PC-9 (cell line): ENCODE measurements around the gene FAM53A. TPM values are rescaled to one million over a fixed set of nuclear protein-coding genes. Genes with fewer than 3 reads are reported as not detected.

Experiments used
- BruUV-seq: library from RNA; stranded (reverse); fragments of 400-500 nt; replicated peaks from 2 replicates; lab custom pipeline; 2021; lab: Mats Ljungman, UMichigan
- CTCF ChIA-PET: fragments of 300-600 bp; sonication (Branson Sonifier 250); formaldehyde crosslinking; loops from one replicate; lab custom pipeline; 2022; ENCODE audit warnings: antibody characterized with exemption; lab: Charles Lee
- POLR2A ChIA-PET: fragments of 300-600 bp; sonication (Branson Sonifier 250); formaldehyde crosslinking; loops from one replicate; lab custom pipeline; 2022; ENCODE audit warnings: antibody characterized with exemption; ENCODE audit not compliant: unreplicated experiment; lab: Charles Lee
- DNase-seq, 2 experiments: peaks; one replicate each; pipeline versions ENCODE4 v3.0.0 to v3.0.0-alpha.2; 2015 to 2022; ENCODE audit warnings: mixed read lengths in 1 of 2
- H2AFZ ChIP-seq: fragments of 200-600 bp; sonication (generic); 2 replicates; pipeline ENCODE4 v1.8.1; 2017; ENCODE audit warnings: antibody characterized with exemption
- H3F3A ChIP-seq: fragments of 200-600 bp; sonication (generic); 2 replicates; pipeline ENCODE4 v1.8.1; 2017; ENCODE audit warnings: antibody characterized with exemption, mild to moderate bottlenecking, low read depth; ENCODE audit not compliant: insufficient read depth
- H3K27ac ChIP-seq: fragments of 200-600 bp; sonication (generic); 2 replicates; pipeline ENCODE4 v1.6.1; 2016; ENCODE audit warnings: mixed run types
- H3K27me3 ChIP-seq: fragments of 200-600 bp; sonication (generic); 2 replicates; pipeline ENCODE4 v1.6.1; 2016; ENCODE audit warnings: low read depth, mixed run types; ENCODE audit not compliant: insufficient read depth
- H3K36me3 ChIP-seq: fragments of 200-600 bp; sonication (generic); 2 replicates; pipeline ENCODE4 v1.6.1; 2016; ENCODE audit warnings: low read depth, mixed run types
- H3K4me1 ChIP-seq: fragments of 200-600 bp; sonication (generic); replicated peaks from 2 replicates; pipeline ENCODE4 v1.6.1; 2016; ENCODE audit warnings: mixed run types; ENCODE audit not compliant: insufficient read depth
- H3K4me2 ChIP-seq: fragments of 200-600 bp; sonication (generic); 2 replicates; pipeline ENCODE4 v1.6.1; 2017; ENCODE audit warnings: mixed run types
- H3K4me3 ChIP-seq: fragments of 200-600 bp; sonication (generic); 2 replicates; pipeline ENCODE4 v1.6.1; 2016; ENCODE audit warnings: mixed run types
- H3K79me2 ChIP-seq: fragments of 200-600 bp; sonication (generic); 2 replicates; pipeline ENCODE4 v1.6.1; 2017; ENCODE audit warnings: low read depth, mixed run types
- H3K9me2 ChIP-seq: fragments of 200-600 bp; sonication (generic); 2 replicates; pipeline ENCODE4 v1.8.1; 2017; ENCODE audit warnings: mild to moderate bottlenecking; ENCODE audit not compliant: insufficient read depth
- H3K9me3 ChIP-seq: fragments of 200-600 bp; sonication (generic); 2 replicates; pipeline ENCODE4 v1.8.1; 2016; ENCODE audit warnings: low read depth; ENCODE audit not compliant: insufficient read depth
- H4K20me1 ChIP-seq: fragments of 200-600 bp; sonication (generic); 2 replicates; pipeline ENCODE4 v1.8.1; 2017; ENCODE audit not compliant: insufficient read depth
- CTCF ChIP-seq: fragments of 200-600 bp; sonication (generic); conservative IDR thresholded peaks from 2 replicates; pipeline ENCODE4 v1.6.1; 2017; ENCODE audit warnings: mixed run types, antibody characterized with exemption, mild to moderate bottlenecking, moderate library complexity
- EZH2 ChIP-seq: fragments of 200-600 bp; sonication (generic); IDR thresholded peaks from 2 replicates; pipeline ENCODE4 v1.8.0; 2017; ENCODE audit warnings: antibody characterized with exemption, low read depth
- intact Hi-C: fragments of 100-400 bp; cut with micrococcal nuclease; formaldehyde crosslinking; loops from one replicate; pipeline ENCODE4 v1.10.0; 2022; ENCODE audit not compliant: unreplicated experiment
- total RNA-seq: library from RNA; stranded (reverse); gene quantifications from 2 replicates; pipeline ENCODE4 v1.2.3, GENCODE V29; 2021

Gene FAM53A
- total RNA-seq, 1 experiment from 2014 or later: 4.0 TPM

DNA sequence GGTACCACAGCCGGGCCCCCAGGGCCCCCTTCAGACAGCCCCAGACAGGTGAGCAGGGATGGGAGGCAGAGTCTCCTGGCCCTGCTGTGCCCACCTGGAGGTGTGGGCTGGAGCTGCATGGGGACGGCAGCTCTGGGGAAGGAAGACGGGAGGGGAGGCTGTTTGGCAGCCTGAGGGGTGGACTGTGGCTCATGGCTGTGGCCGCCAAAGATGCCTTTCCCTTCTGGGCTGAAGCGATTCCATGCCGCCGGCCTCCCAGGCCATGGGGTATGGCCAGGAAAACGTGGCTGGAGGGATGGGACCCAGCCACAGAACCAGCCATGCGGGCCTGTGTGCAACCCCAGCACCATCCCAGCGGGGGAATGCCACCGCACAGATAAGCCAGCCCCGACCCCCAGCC, 65.7 kb downstream of the FAM53A start:
- Histone ChIP-seq H3K9me3 (no peaks in the 10 kb centered on the region), H3K27me3 (peaks cover 51% of the 10 kb centered on the region), H3K9me2 (no peaks in the 10 kb centered on the region), H2AFZ (no peak overlapping the region), H3K4me2 (no peak overlapping the region), H3K79me2 (no peaks in the 10 kb centered on the region), H3K4me1 (no peaks in the 10 kb centered on the region), H3K27ac (no peak overlapping the region), H4K20me1 (no peaks in the 10 kb centered on the region; the same call in none of the 2 replicates), H3K36me3 (no peaks in the 10 kb centered on the region), H3F3A (no peaks in the 10 kb centered on the region), H3K4me3 (no peak overlapping the region)
- ChIA-PET CTCF (no interaction called here), POLR2A (no interaction called here)
- no TSS peak for BruUV-seq
- DNase-seq: no peak
- intact Hi-C loops: no loop called here
- TF ChIP-seq EZH2 (no peak), CTCF (no peak)

DNA sequence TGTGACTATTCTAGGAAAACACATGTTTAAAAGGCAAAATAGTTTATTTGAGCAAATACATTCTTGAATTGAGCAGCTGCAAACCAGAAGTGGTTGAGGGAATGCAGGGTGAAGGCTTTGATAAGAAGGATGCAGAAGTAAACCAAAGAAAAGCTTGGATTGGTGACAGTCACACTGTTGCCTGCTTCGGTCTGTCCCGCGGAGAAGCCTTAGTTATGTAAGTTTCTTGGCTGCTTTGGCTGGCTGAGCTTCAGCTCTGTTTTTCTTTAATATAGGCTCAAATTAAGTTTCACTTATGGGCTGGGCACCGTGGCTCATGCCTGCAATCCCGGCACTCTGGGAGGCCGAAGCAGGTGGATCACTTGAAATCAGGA, 67.6 kb downstream of the FAM53A start:
- no peak for DNase-seq
- Histone ChIP-seq H3K9me2 (no peaks in the 10 kb centered on the region), H3K4me3 (no peak overlapping the region), H2AFZ (no peak overlapping the region), H3F3A (no peaks in the 10 kb centered on the region), H3K36me3 (no peaks in the 10 kb centered on the region), H3K4me2 (no peak overlapping the region), H3K4me1 (no peaks in the 10 kb centered on the region), H3K27me3 (peaks cover 37% of the 10 kb centered on the region), H3K79me2 (no peaks in the 10 kb centered on the region), H4K20me1 (no peaks in the 10 kb centered on the region; the same call in none of the 2 replicates), H3K9me3 (no peaks in the 10 kb centered on the region), H3K27ac (no peak overlapping the region)
- no TSS peak for BruUV-seq
- CTCF ChIA-PET: no interaction called here
- POLR2A ChIA-PET: no interaction called here
- intact Hi-C loops: no loop called here
- TF ChIP-seq CTCF (no peak), EZH2 (no peak)

DNA sequence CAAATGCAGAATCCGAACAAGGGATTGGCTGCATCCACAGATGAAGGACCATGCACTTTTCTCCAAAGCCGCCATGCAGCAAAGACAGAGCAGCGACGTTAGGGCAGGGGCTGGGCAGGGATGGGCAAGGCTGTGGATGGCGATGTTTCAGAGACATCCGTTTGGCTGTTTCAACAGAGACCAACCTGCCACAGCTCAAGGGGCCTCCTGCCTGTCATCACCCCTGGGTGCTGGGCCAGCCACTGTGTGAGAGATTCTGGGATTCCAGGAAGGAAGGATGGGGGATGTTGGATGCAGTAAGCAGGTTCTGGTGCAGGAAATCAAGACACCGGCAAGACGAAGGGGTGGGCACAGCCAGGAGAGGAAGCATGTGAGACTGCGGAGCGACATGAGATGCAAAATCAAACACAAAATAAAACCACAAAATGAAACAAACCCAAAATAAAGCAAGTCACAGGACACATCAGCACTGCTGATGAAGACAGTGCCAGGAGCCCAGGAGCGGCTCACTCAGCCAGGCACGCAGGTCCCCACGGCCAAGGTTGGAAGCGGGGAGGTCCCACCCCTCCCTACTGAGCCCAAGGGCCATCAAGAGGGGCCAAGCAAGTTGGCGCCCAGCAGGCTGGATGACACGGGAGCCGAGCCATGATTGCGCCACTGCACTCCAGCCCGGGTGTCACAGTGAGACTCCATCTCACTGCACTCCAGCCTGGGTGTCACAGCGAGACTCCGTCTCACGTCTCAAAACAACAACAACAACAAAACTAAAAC, 68.1 kb downstream of the FAM53A start:
- Histone ChIP-seq H3K4me2 (no peak overlapping the region), H3K4me3 (no peak overlapping the region), H3K36me3 (no peaks in the 10 kb centered on the region), H4K20me1 (no peaks in the 10 kb centered on the region; the same call in none of the 2 replicates), H3F3A (no peaks in the 10 kb centered on the region), H2AFZ (no peak overlapping the region), H3K27ac (no peak overlapping the region), H3K9me2 (no peaks in the 10 kb centered on the region), H3K79me2 (no peaks in the 10 kb centered on the region), H3K9me3 (no peaks in the 10 kb centered on the region), H3K4me1 (no peaks in the 10 kb centered on the region), H3K27me3 (peaks cover 37% of the 10 kb centered on the region)
- no peak for DNase-seq
- BruUV-seq: no TSS peak
- intact Hi-C loops: no loop called here
- TF ChIP-seq CTCF: no peak
- TF ChIP-seq EZH2: no peak
- ChIA-PET CTCF (no interaction called here), POLR2A (no interaction called here)
